Thyroid gland (tissue), 4 donors: Measurements from ENCODE around the gene GRM7. TPM values are rescaled to one million over a fixed set of nuclear protein-coding genes. Genes with fewer than 3 reads are reported as not detected.

ENCODE experiments used
- DNase-seq, 2 donors: peaks; one replicate each; pipeline ENCODE4 v3.0.0-alpha.2; 2019
- H3K27ac ChIP-seq, 3 donors: fragments of 200-600 bp; sonication (generic); 1 replicate in 2 of 3; 2 replicates in 1 of 3; pipeline ENCODE4 v1.5.1; 2016 to 2019; ENCODE audit warnings: mild to moderate bottlenecking in 1 of 3, moderate library complexity in 1 of 3
- H3K27me3 ChIP-seq: fragments of 200-600 bp; sonication (generic); one replicate; pipeline ENCODE4 v1.5.1; 2019
- H3K36me3 ChIP-seq, 2 donors: fragments of 200-600 bp; sonication (generic); one replicate each; pipeline ENCODE4 v1.5.1; 2016 to 2019
- H3K4me1 ChIP-seq, 2 donors: fragments of 200-600 bp; sonication (generic); one replicate each; pipeline ENCODE4 v1.5.1; 2017 to 2019
- H3K4me3 ChIP-seq, 3 donors: fragments of 200-600 bp; sonication (generic); replicated peaks in 1 of 3; 1 replicate in 2 of 3; 2 replicates in 1 of 3; pipeline ENCODE4 v1.5.1; 2016; ENCODE audit warnings: mild to moderate bottlenecking in 1 of 3
- H3K9me3 ChIP-seq: fragments of 200-600 bp; sonication (generic); one replicate; pipeline ENCODE4 v1.5.1; 2017
- CTCF ChIP-seq, 6 experiments: fragments of 200-600 bp in 3 of 6; fragments of 450-650 bp in 3 of 6; sonication (generic) in 3 of 6; IDR thresholded peaks; one replicate each; pipeline ENCODE4 v1.5.1; 2016 to 2019; ENCODE audit warnings: antibody characterized with exemption in 6 of 6, mild to moderate bottlenecking in 2 of 6, inconsistent platforms in 1 of 6, moderate library complexity in 1 of 6
- POLR2A ChIP-seq, 2 donors: fragments of 450-650 bp; IDR thresholded peaks; one replicate each; pipeline ENCODE4 v1.6.1; 2017; ENCODE audit warnings: antibody characterized with exemption in 2 of 2, mild to moderate bottlenecking in 2 of 2, moderate library complexity in 1 of 2
- WGBS, 2 donors: methylation state at CpG; one replicate each; pipeline ENCODE4 v1.1.5; 2017; 5-methylcytosine and 5-hydroxymethylcytosine counted together
- intact Hi-C: fragments of 100-400 bp; cut with DNase I; formaldehyde crosslinking; loops from one replicate; pipeline ENCODE4 v1.15.1; 2023
- total RNA-seq, 4 donors: library from RNA; depleted of rRNA; stranded (reverse); fragments of >200 nt; gene quantifications; one replicate each; pipeline ENCODE4 v1.2.3, GENCODE V29; 2016

GRM7 gene
- total RNA-seq, 4 donors from 2014 or later = 0.11 to 0.81 (median 0.60) TPM

DNA sequence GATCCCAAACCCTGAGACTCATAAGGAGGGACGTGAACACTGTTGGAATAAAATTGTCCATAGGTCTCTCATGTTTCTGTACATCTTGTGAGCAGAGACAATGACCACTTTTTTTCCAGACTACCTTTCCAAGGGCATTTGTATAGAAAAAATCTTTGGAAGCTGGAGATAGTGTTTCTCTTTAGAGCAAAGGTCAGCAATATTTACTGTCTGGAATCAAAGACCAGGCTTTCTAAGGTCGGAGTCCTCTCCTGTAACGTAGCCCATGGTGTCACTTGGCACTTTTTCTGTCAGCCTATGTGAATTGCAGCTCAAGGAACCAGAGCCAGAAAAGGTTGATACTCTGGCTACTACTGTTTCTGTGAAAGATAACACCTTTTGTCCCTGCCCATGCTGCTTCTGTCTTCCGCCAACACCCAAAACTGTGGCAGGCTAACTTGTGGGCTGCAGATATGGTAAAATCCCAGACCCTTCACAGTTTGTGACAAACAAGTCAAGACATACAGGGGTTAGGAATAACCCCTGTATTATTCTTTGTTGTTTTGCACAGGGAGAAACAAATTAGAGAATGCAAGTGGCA is 578.3 kb downstream of the GRM7 start:
- TF ChIP-seq CTCF (IDR thresholded peaks at IDR 0.05) = no peak
- TF ChIP-seq POLR2A (IDR thresholded peaks at IDR 0.05) = no peak
- Histone ChIP-seq H3K4me3 (no peak overlapping the region), H3K27ac (no peak overlapping the region), H3K27me3 (no peaks in the 10 kb centered on the region), H3K9me3 (no peaks in the 10 kb centered on the region), H3K36me3 (no peaks in the 10 kb centered on the region), H3K4me1 (no peaks in the 10 kb centered on the region)
- intact Hi-C loops = no loop called here
- WGBS, 2 donors = 72 to 88% methylated on average over 4 of the region's 4 CpGs
- DNase-seq = no peak

- H3K9me3 ChIP-seq = no peaks in the 10 kb centered on the region
- H3K36me3 ChIP-seq = no peaks in the 10 kb centered on the region
- no peak overlapping the region for H3K27ac ChIP-seq
- TF ChIP-seq CTCF (IDR thresholded peaks at IDR 0.05) (no peak), POLR2A (IDR thresholded peaks at IDR 0.05) (no peak)
- no peaks in the 10 kb centered on the region for H3K27me3 ChIP-seq
- no peaks in the 10 kb centered on the region for H3K4me1 ChIP-seq
- 68 to 72% methylated on average over 4 of the region's 4 CpGs for WGBS, 2 donors
- H3K4me3 ChIP-seq = no peak overlapping the region
- intact Hi-C loops = no loop called here
- DNase-seq = no peak
These were observed 584.0 kb downstream of the GRM7 start for GRCh38 chr3:7444886-7445285.

DNA sequence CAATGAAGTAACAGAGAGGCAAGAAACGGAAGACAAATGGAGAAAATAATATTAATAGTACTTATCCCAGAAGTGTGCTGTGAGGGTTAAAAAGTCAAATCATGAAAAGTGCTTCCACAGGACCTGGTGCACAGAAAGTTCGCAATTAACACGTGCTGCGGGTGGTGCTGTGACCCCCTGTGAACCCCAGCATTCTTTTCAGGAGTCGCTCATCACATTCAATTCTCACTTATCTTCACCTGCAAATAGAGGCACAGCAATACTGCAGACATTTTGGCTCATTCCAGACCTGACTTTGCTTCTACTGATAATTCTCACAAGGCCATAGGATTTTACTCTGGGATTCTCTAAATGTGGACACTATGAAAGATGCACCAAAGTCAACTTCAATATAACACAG is 584.4 kb downstream of the GRM7 start:
- no peaks in the 10 kb centered on the region for H3K4me1 ChIP-seq
- no peaks in the 10 kb centered on the region for H3K27me3 ChIP-seq
- no peak for DNase-seq
- no peak overlapping the region for H3K4me3 ChIP-seq
- no peak overlapping the region for H3K27ac ChIP-seq
- H3K9me3 ChIP-seq = no peaks in the 10 kb centered on the region
- 42 to 65% methylated on average over 5 of the region's 5 CpGs for WGBS, 2 donors
- intact Hi-C loops = no loop called here
- no peaks in the 10 kb centered on the region for H3K36me3 ChIP-seq
- TF ChIP-seq POLR2A (IDR thresholded peaks at IDR 0.05) (no peak), CTCF (IDR thresholded peaks at IDR 0.05) (no peak)

DNA sequence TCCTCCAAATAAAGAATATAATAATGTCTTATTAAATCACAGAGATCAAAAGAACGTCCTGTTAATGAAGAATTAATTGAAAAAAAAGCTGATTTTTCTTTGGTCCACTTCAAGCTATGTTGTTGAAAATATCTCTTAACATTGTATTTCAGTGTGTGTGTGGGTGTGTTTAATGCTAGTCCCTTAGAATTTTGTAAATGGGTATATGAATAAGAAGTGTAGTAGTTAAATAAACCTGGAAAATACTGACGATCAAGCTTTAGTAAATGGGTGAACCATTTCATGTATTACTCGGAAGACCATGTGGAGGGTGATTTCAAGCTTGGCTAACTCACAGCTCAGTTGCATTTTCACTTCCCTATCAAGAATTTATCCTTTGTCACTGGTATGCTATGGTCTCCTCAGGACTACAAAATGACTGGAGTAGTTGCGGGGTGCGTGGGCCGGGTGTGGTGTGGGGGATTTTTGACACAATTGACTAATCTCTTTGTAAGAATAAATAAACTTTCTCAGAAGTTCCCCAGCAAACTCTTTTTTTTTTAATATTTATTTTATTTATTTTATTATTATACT is 586.4 kb downstream of the GRM7 start:
- no peaks in the 10 kb centered on the region for H3K27me3 ChIP-seq
- TF ChIP-seq POLR2A (IDR thresholded peaks at IDR 0.05) (no peak), CTCF (IDR thresholded peaks at IDR 0.05) (no peak)

DNA sequence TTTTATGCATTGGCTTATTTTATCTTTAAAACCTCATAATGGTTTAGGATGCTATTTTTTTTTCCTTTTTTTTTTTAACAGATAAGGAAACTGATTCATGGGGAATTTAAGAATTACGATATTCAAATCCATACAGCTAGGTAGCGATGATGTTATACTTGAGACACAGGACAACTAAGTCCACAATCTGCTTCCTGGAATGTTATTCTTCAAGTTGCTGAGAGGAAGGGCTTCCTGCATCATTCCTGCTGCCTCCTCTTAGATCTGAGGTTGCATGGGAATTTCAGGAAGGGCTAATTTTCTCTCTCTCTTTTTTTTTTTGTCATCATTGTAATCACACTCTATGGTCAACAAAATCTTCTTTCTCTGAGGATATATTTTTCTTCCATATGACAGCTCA is 595.5 kb downstream of the GRM7 start:
- Histone ChIP-seq H3K9me3 (no peaks in the 10 kb centered on the region), H3K27me3 (no peaks in the 10 kb centered on the region), H3K4me3 (no peak overlapping the region), H3K4me1 (no peaks in the 10 kb centered on the region), H3K36me3 (no peaks in the 10 kb centered on the region), H3K27ac (no peak overlapping the region)
- TF ChIP-seq CTCF (IDR thresholded peaks at IDR 0.05) = no peak
- no peak for TF ChIP-seq POLR2A (IDR thresholded peaks at IDR 0.05)
- intact Hi-C loops = no loop called here
- no peak for DNase-seq
- WGBS, 2 donors = 87 to 89% methylated on average over 2 of the region's 2 CpGs

More for the DNA sequence above, 586.4 kb downstream of the GRM7 start:
- Histone ChIP-seq H3K4me3 (no peak overlapping the region), H3K36me3 (no peaks in the 10 kb centered on the region), H3K27ac (no peak overlapping the region), H3K4me1 (no peaks in the 10 kb centered on the region), H3K9me3 (no peaks in the 10 kb centered on the region)
- DNase-seq = no peak
- WGBS, 2 donors = 77 to 84% methylated on average over 6 of the region's 6 CpGs
- intact Hi-C loops = no loop called here
